Right lobe of liver (tissue), 6 donors: ENCODE data around the gene OXCT2. TPM values are rescaled to one million over a fixed set of nuclear protein-coding genes. Genes with fewer than 3 reads are reported as not detected.
"Not testable (repeated sequence)": the region's sequence is repeated elsewhere in the genome, so short reads cannot be mapped to it uniquely, and the experiment has no call there.

Source experiments
- ATAC-seq, 4 donors: fragments of 200-7000 bp; cut with Tn5 transposase; one replicate each; pipeline ENCODE4 v1.9.1; 2020; ENCODE audit warnings: mild to moderate bottlenecking in 4 of 4, moderate library complexity in 4 of 4
- DNase-seq, 3 donors: peaks; one replicate each; pipeline ENCODE4 v3.0.0-alpha.2; 2020
- H3K27ac ChIP-seq, 3 donors: fragments of 200-600 bp; one replicate each; pipeline ENCODE4 v1.8.0; 2022
- H3K27me3 ChIP-seq, 2 donors: fragments of 200-600 bp; one replicate each; pipeline ENCODE4 v1.8.0; 2022
- H3K36me3 ChIP-seq, 4 donors: fragments of 200-600 bp; sonication (generic) in 1 of 4; one replicate each; pipeline versions ENCODE4 v1.5.1 to v1.8.0; 2017 to 2022; ENCODE audit warnings: control low read depth in 1 of 4
- H3K4me1 ChIP-seq, 4 donors: fragments of 200-600 bp; sonication (generic) in 1 of 4; one replicate each; pipeline versions ENCODE4 v1.5.1 to v1.8.0; 2017 to 2022; ENCODE audit warnings: control low read depth in 1 of 4
- H3K4me3 ChIP-seq, 3 donors: fragments of 200-600 bp; one replicate each; pipeline ENCODE4 v1.8.0; 2022
- H3K9me3 ChIP-seq, 4 donors: fragments of 200-600 bp; sonication (generic) in 1 of 4; one replicate each; pipeline versions ENCODE4 v1.5.1 to v1.8.0; 2017 to 2022; ENCODE audit warnings: control low read depth in 1 of 4
- CTCF ChIP-seq, 4 donors: fragments of 200-600 bp in 3 of 4; fragments of 450-650 bp in 1 of 4; IDR thresholded peaks; one replicate each; pipeline versions ENCODE4 v1.5.1 to v1.8.0; 2016 to 2022; ENCODE audit warnings: antibody characterized with exemption in 4 of 4, mild to moderate bottlenecking in 2 of 4
- POLR2A ChIP-seq: fragments of 450-650 bp; IDR thresholded peaks from one replicate; pipeline ENCODE4 v1.6.1; 2017; ENCODE audit warnings: antibody characterized with exemption, mild to moderate bottlenecking
- WGBS: methylation state at CpG from one replicate; pipeline ENCODE4 v1.1.6; 2018; ENCODE audit warnings: low coverage, low lambda C conversion rate; ENCODE audit not compliant: insufficient coverage; ENCODE audit errors: missing lambda C conversion rate; 5-methylcytosine and 5-hydroxymethylcytosine counted together
- intact Hi-C, 2 donors: fragments of 100-400 bp; cut with DNase I; formaldehyde crosslinking; loops; one replicate each; pipeline versions ENCODE4 v1.11.2 to v1.14.1; 2022
- total RNA-seq, 6 experiments: library from RNA; depleted of rRNA in 2 of 6; stranded (reverse); fragments of >200 nt in 2 of 6; fragmentation: NEBNext Ultra II Directional in 3 of 6; extraction: Animal tissue kit (Norgen Biotek cat#: 25700) in 3 of 6; gene quantifications; one replicate each; pipeline versions ENCODE4 v1.1.0 to v1.2.4, GENCODE V29; 2016 to 2023
- donor health status: DM: no; HTN: yes; CAD: no.
- donor health status: DM: no; HTN: no; CAD: no.
- donor health status: DM: no; HTN: no; CAD: no.
- donor health status: DM: no; HTN: yes; CAD: no.
- donor health status: DM: no; HTN: yes; CAD: no.

OXCT2 gene
- total RNA-seq, 6 experiments from 2014 or later, result 0.12 to 2.4 (median 0.35) TPM; not detected in 1

GRCh38 chr1:39789571-39790110 lies 18.5 kb upstream of the OXCT2 start:
- Histone ChIP-seq H3K36me3 (no peaks in the 10 kb centered on the region), H3K27ac (no peak overlapping the region), H3K4me1 (no peaks in the 10 kb centered on the region), H3K4me3 (peak overlapping the region; percentile 31 to 56 (median 52)), H3K9me3 (no peaks in the 10 kb centered on the region), H3K27me3 (no peaks in the 10 kb centered on the region)
- 47% methylated on average over 9 of the region's 15 CpGs for WGBS
- TF ChIP-seq CTCF (IDR thresholded peaks at IDR 0.05), result no peak
- no peak for TF ChIP-seq POLR2A
- DNase-seq (no peak), ATAC-seq (no peak)
- intact Hi-C loops, result no loop called here

GRCh38 chr1:39788758-39789570 lies 17.8 kb upstream of the OXCT2 start, which contains the start of gene BMP8B:
BMP8B (minus strand) TSS chr1:39788865; CDS start chr1:39788485, 380 bp downstream.
- peak; percentile 61 to 72 (median 69) for DNase-seq
- 24% methylated on average over 3 of the region's 91 CpGs for WGBS
- no peak within 1 kb of the TSS for H3K27ac ChIP-seq
- H3K4me3 ChIP-seq, result peak within 1 kb of the TSS; percentile 31 to 56 (median 52)
- no peaks in the 10 kb centered on the region for H3K36me3 ChIP-seq
- peak; percentile 86 to 90 (median 89) for ATAC-seq
- H3K27me3 ChIP-seq, result no peaks in the 10 kb centered on the region
- no peak for TF ChIP-seq CTCF (IDR thresholded peaks at IDR 0.05)
- no peak for TF ChIP-seq POLR2A
- H3K4me1 ChIP-seq, result no peaks in the 10 kb centered on the region
- intact Hi-C loops, result no loop called here
- H3K9me3 ChIP-seq, result no peaks in the 10 kb centered on the region

- intact Hi-C loops, result no loop called here
- Histone ChIP-seq H3K9me3 (no peaks in the 10 kb centered on the region), H3K27me3 (no peaks in the 10 kb centered on the region), H3K4me1 (no peaks in the 10 kb centered on the region), H3K4me3 (peak overlapping the region; percentile 31 to 56 (median 52)), H3K36me3 (no peaks in the 10 kb centered on the region), H3K27ac (no peak overlapping the region)
- DNase-seq (no peak), ATAC-seq (peak in 2 of 4 donors; percentile 6 to 46)
- TF ChIP-seq POLR2A, result no peak
- no peak for TF ChIP-seq CTCF (IDR thresholded peaks at IDR 0.05)
- WGBS, result no CpG with 5 or more reads among the region's 51 CpGs
Observed at GRCh38 chr1:39788426-39788757, 17.2 kb upstream of the OXCT2 start.

- H3K27ac ChIP-seq, H3K36me3 ChIP-seq, ATAC-seq, H3K9me3 ChIP-seq, H3K27me3 ChIP-seq, H3K4me1 ChIP-seq, H3K4me3 ChIP-seq, intact Hi-C loops: not testable (repeated sequence)
- WGBS, result 13% methylated on average over 1 of the region's 55 CpGs
- peak in 1 of 3 donors; percentile 29 for DNase-seq
Observed at GRCh38 chr1:39787964-39788363, 16.8 kb upstream of the OXCT2 start.

GRCh38 chr1:39787468-39787867 lies 16.3 kb upstream of the OXCT2 start:
- Histone ChIP-seq H3K27me3 (no peaks in the 10 kb centered on the region), H3K4me3 (no peak overlapping the region), H3K27ac (no peak overlapping the region), H3K9me3 (no peaks in the 10 kb centered on the region), H3K4me1 (no peaks in the 10 kb centered on the region), H3K36me3 (no peaks in the 10 kb centered on the region)
- DNase-seq (peak in 1 of 3 donors; percentile 41), ATAC-seq (peak in 3 of 4 donors; percentile 6 to 51 (median 13))
- 30% methylated on average over 6 of the region's 11 CpGs for WGBS
- TF ChIP-seq CTCF (IDR thresholded peaks at IDR 0.05) (no peak), POLR2A (no peak)
- intact Hi-C loops, result no loop called here

- WGBS, result no CpG with 5 or more reads among the region's 5 CpGs
- H3K36me3 ChIP-seq, H3K4me3 ChIP-seq, H3K9me3 ChIP-seq, H3K4me1 ChIP-seq, H3K27me3 ChIP-seq, ATAC-seq, intact Hi-C loops, H3K27ac ChIP-seq: not testable (repeated sequence)
- DNase-seq, result peak in 1 of 3 donors; percentile 18
Observed at GRCh38 chr1:39787108-39787375, 15.9 kb upstream of the OXCT2 start.

- H3K4me1 ChIP-seq, H3K27ac ChIP-seq, H3K36me3 ChIP-seq, H3K4me3 ChIP-seq, H3K27me3 ChIP-seq, ATAC-seq, intact Hi-C loops, H3K9me3 ChIP-seq: not testable (repeated sequence)
- peak in 1 of 3 donors; percentile 23 for DNase-seq
- WGBS, result no CpG with 5 or more reads among the region's 12 CpGs
Observed at GRCh38 chr1:39786303-39787107, 15.4 kb upstream of the OXCT2 start.
